GM23338 (cell line): Measurements from ENCODE around the gene CALML5. TPM values are rescaled to one million over a fixed set of nuclear protein-coding genes. Genes with fewer than 3 reads are reported as not detected.

Experiments
- ATAC-seq: fragments of 200-7000 bp; cut with Tn5 transposase; 3 replicates; pipeline ENCODE4 v1.9.1; 2020
- DNase-seq: peaks from one replicate; pipeline ENCODE4 v3.0.0-alpha.2; 2015; ENCODE audit warnings: low spot score
- H2AFZ ChIP-seq: fragments of 200-600 bp; sonication (generic); 2 replicates; pipeline ENCODE4 v1.8.0; 2016; ENCODE audit warnings: antibody characterized with exemption, mild to moderate bottlenecking, moderate library complexity
- H3F3A ChIP-seq: fragments of 200-600 bp; sonication (generic); replicated peaks from 2 replicates; pipeline ENCODE4 v1.8.0; 2017; ENCODE audit warnings: antibody characterized with exemption, mixed run types, low read depth
- H3K27ac ChIP-seq: fragments of 200-600 bp; sonication (generic); 2 replicates; pipeline ENCODE4 v1.6.1; 2016; ENCODE audit warnings: low read depth
- H3K27me3 ChIP-seq: fragments of 200-600 bp; sonication (generic); 2 replicates; pipeline ENCODE4 v1.8.0; 2016; ENCODE audit warnings: mild to moderate bottlenecking, mixed run types, moderate library complexity; ENCODE audit not compliant: insufficient read depth
- H3K36me3 ChIP-seq: fragments of 200-600 bp; sonication (generic); 2 replicates; pipeline ENCODE4 v1.8.0; 2016; ENCODE audit warnings: mild to moderate bottlenecking; ENCODE audit not compliant: insufficient read depth
- H3K4me1 ChIP-seq: fragments of 200-600 bp; sonication (generic); 2 replicates; pipeline ENCODE4 v1.8.0; 2016; ENCODE audit warnings: mild to moderate bottlenecking, moderate library complexity; ENCODE audit not compliant: insufficient read depth
- H3K4me2 ChIP-seq: fragments of 200-600 bp; sonication (generic); 2 replicates; pipeline ENCODE4 v1.7.1; 2017; ENCODE audit warnings: mixed run types
- H3K4me3 ChIP-seq: fragments of 200-600 bp; sonication (generic); 2 replicates; pipeline ENCODE4 v1.6.1; 2016; ENCODE audit warnings: mixed run types
- H3K79me2 ChIP-seq: fragments of 200-600 bp; sonication (generic); replicated peaks from 2 replicates; pipeline ENCODE4 v1.8.0; 2017; ENCODE audit warnings: mild to moderate bottlenecking; ENCODE audit not compliant: insufficient read depth
- H3K9me2 ChIP-seq: fragments of 200-600 bp; sonication (generic); 2 replicates; pipeline ENCODE4 v1.8.0; 2017; ENCODE audit not compliant: insufficient read depth
- H4K20me1 ChIP-seq: fragments of 200-600 bp; sonication (generic); replicated peaks from 2 replicates; pipeline ENCODE4 v1.8.0; 2017; ENCODE audit warnings: mild to moderate bottlenecking; ENCODE audit not compliant: insufficient read depth
- H3K27ac Mint-ChIP-seq: 2 replicates; pipeline ENCODE4 v1.8.0; 2020; ENCODE audit warnings: inconsistent platforms, mild to moderate bottlenecking, moderate library complexity, mixed read lengths
- H3K27me3 Mint-ChIP-seq: 3 replicates; pipeline ENCODE4 v1.8.0; 2022; ENCODE audit warnings: low read depth, mild to moderate bottlenecking, moderate library complexity, mixed read lengths, inconsistent platforms; ENCODE audit not compliant: insufficient read depth, poor library complexity
- H3K36me3 Mint-ChIP-seq: 3 replicates; pipeline ENCODE4 v1.8.0; 2021; ENCODE audit warnings: low read depth, mild to moderate bottlenecking, inconsistent platforms, moderate library complexity, mixed read lengths
- H3K4me1 Mint-ChIP-seq: 3 replicates; pipeline ENCODE4 v1.8.0; 2020; ENCODE audit warnings: mild to moderate bottlenecking, inconsistent platforms, mixed read lengths
- H3K4me3 Mint-ChIP-seq: 3 replicates; pipeline ENCODE4 v1.8.0; 2021; ENCODE audit warnings: moderate library complexity, mild to moderate bottlenecking, inconsistent platforms, mixed read lengths
- H3K9me3 Mint-ChIP-seq: 3 replicates; pipeline ENCODE4 v1.8.0; 2020; ENCODE audit warnings: moderate library complexity, mild to moderate bottlenecking, inconsistent platforms, mixed read lengths
- CREB1 ChIP-seq: fragments of 250-450 bp; sonication (Bioruptor Pico); IDR thresholded peaks from 2 replicates; pipeline ENCODE4 v1.5.0; 2020; ENCODE audit warnings: low read depth, mild to moderate bottlenecking, moderate library complexity
- STAT1 ChIP-seq: IDR thresholded peaks from one replicate; pipeline ENCODE4 v1.6.1; 2016; ENCODE audit warnings: antibody characterized with exemption; ENCODE audit not compliant: unreplicated experiment
- ZNF114 ChIP-seq: fragments of 250-450 bp; sonication (Bioruptor Pico); IDR thresholded peaks from 2 replicates; pipeline ENCODE4 v1.5.0; 2020; ENCODE audit warnings: mild to moderate bottlenecking, moderate library complexity
- ZNF331 ChIP-seq: fragments of 250-450 bp; sonication (Bioruptor Pico); IDR thresholded peaks from 2 replicates; pipeline ENCODE4 v1.5.0; 2020; ENCODE audit warnings: low read depth, mild to moderate bottlenecking, moderate library complexity
- polyA plus RNA-seq: library from polyadenylated mRNA; unstranded; fragments of >200 nt; fragmentation: Nextera tagmentation; extraction: Ambion mirVana; gene quantifications from 2 replicates; pipeline ENCODE4 v1.2.1, GENCODE V29; 2016
- total RNA-seq: library from RNA; depleted of rRNA; stranded (reverse); fragments of >200 nt; shearing (Covaris generic); gene quantifications from 2 replicates; pipeline ENCODE4 v1.2.3, GENCODE V29; 2014
- TF ChIP-seq, protein P1 (sequence below): fragments of 250-450 bp; sonication (Bioruptor Pico); IDR thresholded peaks from 2 replicates; pipeline ENCODE4 v1.5.0; 2020; ENCODE audit warnings: mild to moderate bottlenecking, moderate library complexity
- TF ChIP-seq, protein P2 (sequence below): IDR thresholded peaks from 2 replicates; pipeline ENCODE4 v1.6.1; 2016; ENCODE audit warnings: antibody characterized with exemption
- TF ChIP-seq, protein P3 (sequence below), 2 experiments: fragments of 200-600 bp in 1 of 2; sonication (generic) in 1 of 2; conservative IDR thresholded peaks; 2 replicates each; pipeline versions ENCODE4 v1.5.1 to v1.6.1; 2016 to 2017; ENCODE audit warnings: antibody characterized with exemption in 2 of 2, low read depth in 2 of 2, mild to moderate bottlenecking in 2 of 2, moderate library complexity in 1 of 2

CALML5 gene
- total and polyA plus RNA-seq, 2 experiments from 2014 or later, result 0.40 TPM; not detected in 1

DNA sequence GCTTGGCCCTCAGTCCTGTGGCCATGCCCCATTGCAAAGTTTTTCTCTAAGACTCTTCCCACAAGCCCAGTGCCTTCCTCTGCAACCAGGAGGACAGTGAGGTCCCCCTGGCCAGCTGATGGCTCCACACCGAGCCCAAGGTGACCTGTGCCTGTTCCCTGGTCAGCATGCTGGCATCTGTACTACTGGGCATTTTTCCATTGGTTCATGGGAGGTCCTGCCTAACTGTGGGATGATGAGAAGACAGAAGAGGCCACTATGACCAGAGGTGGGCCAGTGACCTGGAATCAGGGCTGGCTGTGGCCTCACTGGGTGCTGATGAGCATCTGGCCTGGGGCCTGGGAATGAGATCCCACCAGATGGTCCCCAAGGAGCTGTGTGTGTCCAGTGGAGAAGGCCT lies 45.6 kb upstream of the CALML5 start (continued):
- TF ChIP-seq, protein P1, sequence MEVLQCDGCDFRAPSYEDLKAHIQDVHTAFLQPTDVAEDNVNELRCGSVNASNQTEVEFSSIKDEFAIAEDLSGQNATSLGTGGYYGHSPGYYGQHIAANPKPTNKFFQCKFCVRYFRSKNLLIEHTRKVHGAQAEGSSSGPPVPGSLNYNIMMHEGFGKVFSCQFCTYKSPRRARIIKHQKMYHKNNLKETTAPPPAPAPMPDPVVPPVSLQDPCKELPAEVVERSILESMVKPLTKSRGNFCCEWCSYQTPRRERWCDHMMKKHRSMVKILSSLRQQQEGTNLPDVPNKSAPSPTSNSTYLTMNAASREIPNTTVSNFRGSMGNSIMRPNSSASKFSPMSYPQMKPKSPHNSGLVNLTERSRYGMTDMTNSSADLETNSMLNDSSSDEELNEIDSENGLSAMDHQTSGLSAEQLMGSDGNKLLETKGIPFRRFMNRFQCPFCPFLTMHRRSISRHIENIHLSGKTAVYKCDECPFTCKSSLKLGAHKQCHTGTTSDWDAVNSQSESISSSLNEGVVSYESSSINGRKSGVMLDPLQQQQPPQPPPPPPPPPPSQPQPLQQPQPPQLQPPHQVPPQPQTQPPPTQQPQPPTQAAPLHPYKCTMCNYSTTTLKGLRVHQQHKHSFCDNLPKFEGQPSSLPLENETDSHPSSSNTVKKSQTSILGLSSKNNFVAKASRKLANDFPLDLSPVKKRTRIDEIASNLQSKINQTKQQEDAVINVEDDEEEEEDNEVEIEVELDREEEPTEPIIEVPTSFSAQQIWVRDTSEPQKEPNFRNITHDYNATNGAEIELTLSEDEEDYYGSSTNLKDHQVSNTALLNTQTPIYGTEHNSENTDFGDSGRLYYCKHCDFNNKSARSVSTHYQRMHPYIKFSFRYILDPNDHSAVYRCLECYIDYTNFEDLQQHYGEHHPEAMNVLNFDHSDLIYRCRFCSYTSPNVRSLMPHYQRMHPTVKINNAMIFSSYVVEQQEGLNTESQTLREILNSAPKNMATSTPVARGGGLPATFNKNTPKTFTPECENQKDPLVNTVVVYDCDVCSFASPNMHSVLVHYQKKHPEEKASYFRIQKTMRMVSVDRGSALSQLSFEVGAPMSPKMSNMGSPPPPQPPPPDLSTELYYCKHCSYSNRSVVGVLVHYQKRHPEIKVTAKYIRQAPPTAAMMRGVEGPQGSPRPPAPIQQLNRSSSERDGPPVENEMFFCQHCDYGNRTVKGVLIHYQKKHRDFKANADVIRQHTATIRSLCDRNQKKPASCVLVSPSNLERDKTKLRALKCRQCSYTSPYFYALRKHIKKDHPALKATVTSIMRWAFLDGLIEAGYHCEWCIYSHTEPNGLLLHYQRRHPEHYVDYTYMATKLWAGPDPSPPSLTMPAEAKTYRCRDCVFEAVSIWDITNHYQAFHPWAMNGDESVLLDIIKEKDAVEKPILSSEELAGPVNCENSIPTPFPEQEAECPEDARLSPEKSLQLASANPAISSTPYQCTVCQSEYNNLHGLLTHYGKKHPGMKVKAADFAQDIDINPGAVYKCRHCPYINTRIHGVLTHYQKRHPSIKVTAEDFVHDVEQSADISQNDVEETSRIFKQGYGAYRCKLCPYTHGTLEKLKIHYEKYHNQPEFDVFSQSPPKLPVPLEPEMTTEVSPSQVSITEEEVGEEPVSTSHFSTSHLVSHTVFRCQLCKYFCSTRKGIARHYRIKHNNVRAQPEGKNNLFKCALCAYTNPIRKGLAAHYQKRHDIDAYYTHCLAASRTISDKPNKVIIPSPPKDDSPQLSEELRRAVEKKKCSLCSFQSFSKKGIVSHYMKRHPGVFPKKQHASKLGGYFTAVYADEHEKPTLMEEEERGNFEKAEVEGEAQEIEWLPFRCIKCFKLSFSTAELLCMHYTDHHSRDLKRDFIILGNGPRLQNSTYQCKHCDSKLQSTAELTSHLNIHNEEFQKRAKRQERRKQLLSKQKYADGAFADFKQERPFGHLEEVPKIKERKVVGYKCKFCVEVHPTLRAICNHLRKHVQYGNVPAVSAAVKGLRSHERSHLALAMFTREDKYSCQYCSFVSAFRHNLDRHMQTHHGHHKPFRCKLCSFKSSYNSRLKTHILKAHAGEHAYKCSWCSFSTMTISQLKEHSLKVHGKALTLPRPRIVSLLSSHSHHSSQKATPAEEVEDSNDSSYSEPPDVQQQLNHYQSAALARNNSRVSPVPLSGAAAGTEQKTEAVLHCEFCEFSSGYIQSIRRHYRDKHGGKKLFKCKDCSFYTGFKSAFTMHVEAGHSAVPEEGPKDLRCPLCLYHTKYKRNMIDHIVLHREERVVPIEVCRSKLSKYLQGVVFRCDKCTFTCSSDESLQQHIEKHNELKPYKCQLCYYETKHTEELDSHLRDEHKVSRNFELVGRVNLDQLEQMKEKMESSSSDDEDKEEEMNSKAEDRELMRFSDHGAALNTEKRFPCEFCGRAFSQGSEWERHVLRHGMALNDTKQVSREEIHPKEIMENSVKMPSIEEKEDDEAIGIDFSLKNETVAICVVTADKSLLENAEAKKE (CRISPR knock-in tag), result no peak

DNA sequence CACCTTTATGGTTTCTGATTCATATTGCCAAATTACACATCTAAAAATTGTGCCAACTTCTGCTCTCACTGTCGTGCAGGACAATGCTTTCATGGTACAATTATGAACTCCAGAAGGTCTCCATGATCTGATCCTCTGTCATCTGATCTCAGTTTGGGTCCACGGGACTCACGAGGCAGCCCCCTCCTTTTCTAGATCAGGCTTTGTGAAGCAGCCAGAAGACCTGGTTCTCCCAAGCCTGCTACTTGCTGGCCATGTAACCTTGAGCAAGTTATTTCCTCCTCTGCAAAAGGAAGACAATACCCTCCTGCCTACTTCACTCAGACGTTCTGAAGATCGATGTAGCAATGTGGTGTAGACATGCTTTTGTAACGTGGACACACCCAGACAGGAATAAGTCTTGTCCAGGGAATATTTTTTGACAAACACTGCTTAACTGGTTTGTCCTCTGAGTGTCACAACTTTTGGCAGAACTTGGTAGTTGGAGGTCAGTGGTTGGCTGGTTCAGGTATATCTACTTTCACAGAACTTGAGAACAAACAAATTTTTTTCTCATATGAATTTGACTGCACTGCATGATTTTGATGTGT lies 44.9 kb upstream of the CALML5 start:
- no peaks in the 10 kb centered on the region for H3K4me1 Mint-ChIP-seq
- H4K20me1 ChIP-seq, result no peaks in the 10 kb centered on the region
- no peaks in the 10 kb centered on the region for H3K9me2 ChIP-seq
- no peak overlapping the region for H3K4me2 ChIP-seq
- H3F3A ChIP-seq, result no peaks in the 10 kb centered on the region
- DNase-seq (no peak), ATAC-seq (no peak)
- H3K36me3 Mint-ChIP-seq, result peaks cover 3% of the 10 kb centered on the region; the same call in 2 of the 3 replicates
- no peak overlapping the region for H3K27ac Mint-ChIP-seq
- H3K27me3 ChIP-seq, result no peaks in the 10 kb centered on the region
- H3K36me3 ChIP-seq, result no peaks in the 10 kb centered on the region; the same call in 1 of the 2 replicates
- TF ChIP-seq ZNF114 (CRISPR knock-in tag) (no peak), ZNF331 (CRISPR knock-in tag) (no peak)
- H3K9me3 Mint-ChIP-seq, result peaks cover 33% of the 10 kb centered on the region; the same call in 2 of the 3 replicates
- no peak overlapping the region for H3K27ac ChIP-seq
- H3K27me3 Mint-ChIP-seq, result peaks cover 3% of the 10 kb centered on the region
- H3K4me3 ChIP-seq, result no peak overlapping the region
- H2AFZ ChIP-seq, result no peak overlapping the region
- no peaks in the 10 kb centered on the region for H3K79me2 ChIP-seq
- H3K4me1 ChIP-seq, result no peaks in the 10 kb centered on the region
- H3K4me3 Mint-ChIP-seq, result no peak overlapping the region

DNA sequence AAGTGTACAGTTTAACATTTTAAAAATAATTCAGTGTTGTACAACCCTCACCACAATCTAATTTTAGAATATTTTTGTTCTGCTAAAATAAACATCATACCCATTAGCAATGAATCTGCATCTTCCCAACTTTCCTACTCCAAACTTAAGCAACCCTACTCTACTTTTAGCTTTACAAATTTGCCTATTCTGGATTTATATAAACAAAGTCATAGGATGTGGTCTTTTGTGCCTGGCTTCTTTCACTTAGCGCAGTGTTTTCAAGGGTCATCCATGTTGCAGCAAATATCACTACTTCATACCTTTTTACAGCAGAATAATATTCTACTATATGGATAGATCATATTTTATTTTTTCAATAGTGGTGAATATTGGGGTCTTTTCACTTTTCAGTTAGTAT lies 44.3 kb upstream of the CALML5 start:
- H3K27ac ChIP-seq, result no peak overlapping the region
- no peaks in the 10 kb centered on the region for H3F3A ChIP-seq
- H3K4me2 ChIP-seq, result no peak overlapping the region
- no peaks in the 10 kb centered on the region; the same call in 1 of the 2 replicates for H3K36me3 ChIP-seq
- no peak overlapping the region for H3K27ac Mint-ChIP-seq
- no peak overlapping the region for H3K4me3 ChIP-seq
- H3K27me3 Mint-ChIP-seq, result peaks cover 4% of the 10 kb centered on the region
- H3K4me3 Mint-ChIP-seq, result no peak overlapping the region
- no peak overlapping the region for H2AFZ ChIP-seq
- H3K4me1 ChIP-seq, result no peaks in the 10 kb centered on the region
- no peak for ATAC-seq
- no peaks in the 10 kb centered on the region for H3K79me2 ChIP-seq
- no peaks in the 10 kb centered on the region for H3K4me1 Mint-ChIP-seq
- H3K9me2 ChIP-seq, result no peaks in the 10 kb centered on the region
- no peaks in the 10 kb centered on the region for H3K27me3 ChIP-seq
- H3K9me3 Mint-ChIP-seq, result peaks cover 33% of the 10 kb centered on the region; the same call in 2 of the 3 replicates
- peaks cover 3% of the 10 kb centered on the region; the same call in 2 of the 3 replicates for H3K36me3 Mint-ChIP-seq
- DNase-seq, result no peak
- H4K20me1 ChIP-seq, result no peaks in the 10 kb centered on the region
- TF ChIP-seq, protein P2, sequence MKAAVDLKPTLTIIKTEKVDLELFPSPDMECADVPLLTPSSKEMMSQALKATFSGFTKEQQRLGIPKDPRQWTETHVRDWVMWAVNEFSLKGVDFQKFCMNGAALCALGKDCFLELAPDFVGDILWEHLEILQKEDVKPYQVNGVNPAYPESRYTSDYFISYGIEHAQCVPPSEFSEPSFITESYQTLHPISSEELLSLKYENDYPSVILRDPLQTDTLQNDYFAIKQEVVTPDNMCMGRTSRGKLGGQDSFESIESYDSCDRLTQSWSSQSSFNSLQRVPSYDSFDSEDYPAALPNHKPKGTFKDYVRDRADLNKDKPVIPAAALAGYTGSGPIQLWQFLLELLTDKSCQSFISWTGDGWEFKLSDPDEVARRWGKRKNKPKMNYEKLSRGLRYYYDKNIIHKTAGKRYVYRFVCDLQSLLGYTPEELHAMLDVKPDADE, result no peak
- TF ChIP-seq CREB1, result no peak
- no peak for TF ChIP-seq STAT1
- TF ChIP-seq, protein P3, sequence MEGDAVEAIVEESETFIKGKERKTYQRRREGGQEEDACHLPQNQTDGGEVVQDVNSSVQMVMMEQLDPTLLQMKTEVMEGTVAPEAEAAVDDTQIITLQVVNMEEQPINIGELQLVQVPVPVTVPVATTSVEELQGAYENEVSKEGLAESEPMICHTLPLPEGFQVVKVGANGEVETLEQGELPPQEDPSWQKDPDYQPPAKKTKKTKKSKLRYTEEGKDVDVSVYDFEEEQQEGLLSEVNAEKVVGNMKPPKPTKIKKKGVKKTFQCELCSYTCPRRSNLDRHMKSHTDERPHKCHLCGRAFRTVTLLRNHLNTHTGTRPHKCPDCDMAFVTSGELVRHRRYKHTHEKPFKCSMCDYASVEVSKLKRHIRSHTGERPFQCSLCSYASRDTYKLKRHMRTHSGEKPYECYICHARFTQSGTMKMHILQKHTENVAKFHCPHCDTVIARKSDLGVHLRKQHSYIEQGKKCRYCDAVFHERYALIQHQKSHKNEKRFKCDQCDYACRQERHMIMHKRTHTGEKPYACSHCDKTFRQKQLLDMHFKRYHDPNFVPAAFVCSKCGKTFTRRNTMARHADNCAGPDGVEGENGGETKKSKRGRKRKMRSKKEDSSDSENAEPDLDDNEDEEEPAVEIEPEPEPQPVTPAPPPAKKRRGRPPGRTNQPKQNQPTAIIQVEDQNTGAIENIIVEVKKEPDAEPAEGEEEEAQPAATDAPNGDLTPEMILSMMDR (conservative IDR thresholded peaks at IDR 0.05; ENCODE audit: low read depth in 2 of 2), result no peak
